Right kidney (tissue), 1 donor: ENCODE measurements around the gene UBE2O.
"Not testable (repeated sequence)": the region's sequence is repeated elsewhere in the genome, so short reads cannot be mapped to it uniquely, and the experiment has no call there.

Source experiments
- DNase-seq: peaks from one replicate; pipeline ENCODE4 v3.0.0-alpha.2; 2016

UBE2O gene

GRCh38 chr17:76370261-76370993 is 82.5 kb downstream of the UBE2O start:
- DNase-seq: no peak

GRCh38 chr17:76369804-76370203 is 83.1 kb downstream of the UBE2O start:
- no peak for DNase-seq

GRCh38 chr17:76369379-76369778 is 83.6 kb downstream of the UBE2O start:
- no peak for DNase-seq

- DNase-seq: no peak
These were observed 84.4 kb downstream of the UBE2O start for GRCh38 chr17:76368545-76368944.

GRCh38 chr17:76367642-76368041 is 85.3 kb downstream of the UBE2O start:
- DNase-seq: no peak

- no peak for DNase-seq
These were observed 86.7 kb downstream of the UBE2O start for GRCh38 chr17:76366247-76366646.

GRCh38 chr17:76365256-76365903 is 87.6 kb downstream of the UBE2O start:
- DNase-seq: no peak

GRCh38 chr17:76363107-76363842 is 89.7 kb downstream of the UBE2O start:
- DNase-seq: no peak

GRCh38 chr17:76360461-76360860 is 92.5 kb downstream of the UBE2O start:
- DNase-seq: no peak

GRCh38 chr17:76359776-76360175 is 93.2 kb downstream of the UBE2O start:
- not testable (repeated sequence) for DNase-seq

GRCh38 chr17:76359375-76359774 is 93.6 kb downstream of the UBE2O start:
- no peak for DNase-seq

GRCh38 chr17:76357597-76358158 is 95.3 kb downstream of the UBE2O start:
- no peak for DNase-seq

GRCh38 chr17:76356803-76357456 is 96.0 kb downstream of the UBE2O start:
- DNase-seq: no peak

- DNase-seq: peak; percentile 27
These were observed 98.1 kb downstream of the UBE2O start for GRCh38 chr17:76354747-76355310.

GRCh38 chr17:76354317-76354729 is 98.6 kb downstream of the UBE2O start:
- DNase-seq: no peak

- DNase-seq: peak; percentile 100
These were observed 99.2 kb downstream of the UBE2O start, which contains the start of gene PRPSAP1 for GRCh38 chr17:76353599-76354316. Gene PRPSAP1, minus strand, starts transcription at chr17:76353916. Its CDS starts 213 bp downstream, at chr17:76353703.

GRCh38 chr17:76353004-76353598 is 99.9 kb downstream of the UBE2O start:
- peak; percentile 72 for DNase-seq

- DNase-seq: no peak
These were observed 101.4 kb downstream of the UBE2O start for GRCh38 chr17:76351526-76352071.

- DNase-seq: no peak
These were observed 102.5 kb downstream of the UBE2O start for GRCh38 chr17:76350463-76350862.

- not testable (repeated sequence) for DNase-seq
These were observed 106.0 kb downstream of the UBE2O start for GRCh38 chr17:76346936-76347335.
